OCI-LY1 (cell line): ENCODE measurements around the gene ASPG.

Experiments used
- H2AFZ ChIP-seq: fragments of 200-600 bp; sonication (generic), shearing (Covaris generic); 2 replicates; pipeline ENCODE4 v1.6.0; 2014; ENCODE audit warnings: antibody characterized with exemption, mild to moderate bottlenecking, low read length
- H3F3A ChIP-seq: fragments of 200-600 bp; sonication (generic), shearing (Covaris generic); 2 replicates; pipeline ENCODE4 v1.6.0; 2014; ENCODE audit warnings: mild to moderate bottlenecking, antibody characterized with exemption, low read length, moderate library complexity; ENCODE audit not compliant: insufficient read depth
- H3K27ac ChIP-seq: fragments of 200-600 bp; sonication (generic); 2 replicates; pipeline ENCODE4 v1.5.1; 2014; ENCODE audit warnings: low read length, mixed run types, mild to moderate bottlenecking, low read depth; ENCODE audit not compliant: poor library complexity, severe bottlenecking
- H3K27me3 ChIP-seq: fragments of 200-600 bp; sonication (generic); 2 replicates; pipeline ENCODE4 v1.6.0; 2014; ENCODE audit warnings: antibody characterized with exemption, mild to moderate bottlenecking, low read length, moderate library complexity; ENCODE audit not compliant: insufficient read depth
- H3K36me3 ChIP-seq: fragments of 200-600 bp; sonication (generic); 2 replicates; pipeline ENCODE4 v1.6.1; 2014; ENCODE audit warnings: mild to moderate bottlenecking, antibody characterized with exemption, low read length, moderate library complexity, mixed read lengths; ENCODE audit not compliant: insufficient read depth
- H3K4me1 ChIP-seq: fragments of 200-600 bp; sonication (generic); 2 replicates; pipeline ENCODE4 v1.5.1; 2014; ENCODE audit warnings: mild to moderate bottlenecking, low read length, moderate library complexity; ENCODE audit not compliant: insufficient read depth, severe bottlenecking
- H3K4me2 ChIP-seq: fragments of 200-600 bp; sonication (generic), shearing (Covaris generic); 2 replicates; pipeline ENCODE4 v1.6.1; 2014; ENCODE audit warnings: low read length
- H3K4me3 ChIP-seq: fragments of 200-600 bp; sonication (generic); 2 replicates; pipeline ENCODE4 v1.5.1; 2014; ENCODE audit warnings: low read length, low read depth, mild to moderate bottlenecking, mixed read lengths; ENCODE audit not compliant: poor library complexity, severe bottlenecking
- H3K79me2 ChIP-seq: fragments of 200-600 bp; shearing (Covaris generic); 2 replicates; pipeline ENCODE4 v1.6.1; 2016; ENCODE audit warnings: mixed run types, low read length, mixed read lengths; ENCODE audit not compliant: insufficient read depth
- H3K9ac ChIP-seq: fragments of 200-600 bp; sonication (generic), shearing (Covaris generic); 2 replicates; pipeline ENCODE4 v1.6.1; 2014; ENCODE audit warnings: mild to moderate bottlenecking, low read length, mixed read lengths
- H3K9me2 ChIP-seq: fragments of 200-600 bp; sonication (generic), shearing (Covaris generic); 2 replicates; pipeline ENCODE4 v1.6.1; 2014; ENCODE audit warnings: low read depth, mild to moderate bottlenecking, low read length, mixed read lengths
- H3K9me3 ChIP-seq: fragments of 200-600 bp; shearing (Covaris generic); 2 replicates; pipeline ENCODE4 v1.6.1; 2014; ENCODE audit warnings: low read length, mixed read lengths
- H4K20me1 ChIP-seq: fragments of 200-600 bp; sonication (generic), shearing (Covaris generic); 2 replicates; pipeline ENCODE4 v1.6.0; 2016; ENCODE audit warnings: mild to moderate bottlenecking, low read length; ENCODE audit not compliant: insufficient read depth
- EZH2 ChIP-seq: fragments of 200-600 bp; sonication (generic), shearing (Covaris generic); IDR thresholded peaks from 2 replicates; pipeline ENCODE4 v1.8.0; 2017; ENCODE audit warnings: borderline replicate concordance, mixed run types, mild to moderate bottlenecking, antibody characterized with exemption, low read length, moderate library complexity, mixed read lengths
- TF ChIP-seq, protein P1 (sequence below): fragments of 200-600 bp; sonication (generic), shearing (Covaris generic); IDR thresholded peaks from 2 replicates; pipeline ENCODE4 v1.5.1; 2017; ENCODE audit warnings: mild to moderate bottlenecking, antibody characterized with exemption, low read length, moderate library complexity, mixed read lengths

The ASPG gene

DNA sequence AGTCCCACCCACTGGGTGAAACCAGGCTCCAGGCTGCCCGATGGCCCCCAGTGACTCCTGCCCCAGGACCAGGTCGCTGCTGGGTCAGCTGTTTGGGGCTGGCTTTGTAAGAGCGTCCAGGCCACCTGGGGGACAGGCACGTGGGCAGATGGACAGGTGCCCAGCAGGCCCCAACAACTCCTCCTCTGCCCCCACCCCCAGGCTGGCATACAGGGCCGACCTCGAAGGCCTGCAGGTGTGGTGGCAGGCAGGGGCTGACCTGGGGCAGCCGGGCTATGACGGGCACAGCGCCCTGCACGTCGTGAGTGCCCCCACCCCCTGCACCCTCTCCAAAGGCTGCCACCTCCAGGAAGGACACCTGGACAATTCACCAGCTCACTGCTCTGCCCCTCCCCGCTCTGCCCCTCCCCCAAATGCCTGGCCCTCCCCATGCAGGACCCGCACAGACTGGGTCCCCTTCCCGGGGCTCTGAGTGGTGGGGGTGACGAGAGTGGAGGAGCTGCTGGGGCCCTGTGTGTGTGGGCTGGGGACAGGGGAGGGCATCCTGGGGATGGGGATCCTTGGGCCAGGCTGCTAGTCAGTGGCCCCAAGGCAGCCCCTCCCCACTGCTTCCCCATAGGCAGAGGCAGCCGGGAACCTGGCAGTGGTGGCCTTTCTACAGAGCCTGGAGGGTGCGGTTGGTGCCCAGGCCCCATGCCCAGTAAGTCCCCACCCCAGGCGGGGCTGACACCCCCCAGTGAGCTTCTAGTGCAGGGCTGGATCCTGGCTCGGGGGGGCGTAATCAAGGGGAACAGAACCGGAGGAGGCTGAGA, 26.0 kb downstream of the ASPG start:
- Histone ChIP-seq H3K4me1 (no peaks in the 10 kb centered on the region), H3K36me3 (no peaks in the 10 kb centered on the region), H3K27me3 (peaks cover 5% of the 10 kb centered on the region; the same call in 1 of the 2 replicates), H3K9ac (no peak overlapping the region), H3K9me3 (no peaks in the 10 kb centered on the region), H3K4me2 (no peak overlapping the region), H3K27ac (no peak overlapping the region), H2AFZ (no peak overlapping the region), H3K4me3 (no peak overlapping the region), H3K9me2 (no peaks in the 10 kb centered on the region), H4K20me1 (no peaks in the 10 kb centered on the region), H3F3A (no peaks in the 10 kb centered on the region), H3K79me2 (no peaks in the 10 kb centered on the region)
- TF ChIP-seq, protein P1, sequence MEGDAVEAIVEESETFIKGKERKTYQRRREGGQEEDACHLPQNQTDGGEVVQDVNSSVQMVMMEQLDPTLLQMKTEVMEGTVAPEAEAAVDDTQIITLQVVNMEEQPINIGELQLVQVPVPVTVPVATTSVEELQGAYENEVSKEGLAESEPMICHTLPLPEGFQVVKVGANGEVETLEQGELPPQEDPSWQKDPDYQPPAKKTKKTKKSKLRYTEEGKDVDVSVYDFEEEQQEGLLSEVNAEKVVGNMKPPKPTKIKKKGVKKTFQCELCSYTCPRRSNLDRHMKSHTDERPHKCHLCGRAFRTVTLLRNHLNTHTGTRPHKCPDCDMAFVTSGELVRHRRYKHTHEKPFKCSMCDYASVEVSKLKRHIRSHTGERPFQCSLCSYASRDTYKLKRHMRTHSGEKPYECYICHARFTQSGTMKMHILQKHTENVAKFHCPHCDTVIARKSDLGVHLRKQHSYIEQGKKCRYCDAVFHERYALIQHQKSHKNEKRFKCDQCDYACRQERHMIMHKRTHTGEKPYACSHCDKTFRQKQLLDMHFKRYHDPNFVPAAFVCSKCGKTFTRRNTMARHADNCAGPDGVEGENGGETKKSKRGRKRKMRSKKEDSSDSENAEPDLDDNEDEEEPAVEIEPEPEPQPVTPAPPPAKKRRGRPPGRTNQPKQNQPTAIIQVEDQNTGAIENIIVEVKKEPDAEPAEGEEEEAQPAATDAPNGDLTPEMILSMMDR = no peak
- TF ChIP-seq EZH2 = no peak

DNA sequence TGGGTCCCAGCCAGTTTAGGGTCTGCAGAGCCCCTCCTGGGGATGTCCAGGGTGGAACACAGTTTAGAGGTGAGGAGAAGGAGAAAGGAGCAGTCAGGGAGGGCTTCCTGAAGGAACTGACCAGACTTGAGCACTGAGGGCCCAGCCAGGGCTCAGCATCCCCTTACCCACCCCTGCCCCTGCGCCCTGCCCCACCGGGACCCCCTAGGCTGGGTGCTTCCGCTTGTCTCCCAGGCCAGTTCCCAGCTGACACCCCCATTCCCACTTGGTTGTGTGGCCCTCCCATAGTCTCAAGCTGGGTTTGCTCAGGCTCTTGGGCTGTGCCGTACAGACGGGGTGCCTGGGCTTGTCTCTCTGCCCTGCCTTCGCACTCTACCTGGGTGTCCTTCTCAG, 26.6 kb downstream of the ASPG start:
- Histone ChIP-seq H3K9me2 (no peaks in the 10 kb centered on the region), H3K36me3 (no peaks in the 10 kb centered on the region), H3F3A (no peaks in the 10 kb centered on the region), H3K9ac (no peak overlapping the region), H3K27me3 (peaks cover 5% of the 10 kb centered on the region; the same call in 1 of the 2 replicates), H3K4me2 (no peak overlapping the region), H3K4me3 (no peak overlapping the region), H3K79me2 (no peaks in the 10 kb centered on the region), H3K4me1 (no peaks in the 10 kb centered on the region), H2AFZ (no peak overlapping the region), H3K9me3 (no peaks in the 10 kb centered on the region), H3K27ac (no peak overlapping the region), H4K20me1 (no peaks in the 10 kb centered on the region)
- TF ChIP-seq EZH2 = no peak
- TF ChIP-seq, protein P1 = no peak

DNA sequence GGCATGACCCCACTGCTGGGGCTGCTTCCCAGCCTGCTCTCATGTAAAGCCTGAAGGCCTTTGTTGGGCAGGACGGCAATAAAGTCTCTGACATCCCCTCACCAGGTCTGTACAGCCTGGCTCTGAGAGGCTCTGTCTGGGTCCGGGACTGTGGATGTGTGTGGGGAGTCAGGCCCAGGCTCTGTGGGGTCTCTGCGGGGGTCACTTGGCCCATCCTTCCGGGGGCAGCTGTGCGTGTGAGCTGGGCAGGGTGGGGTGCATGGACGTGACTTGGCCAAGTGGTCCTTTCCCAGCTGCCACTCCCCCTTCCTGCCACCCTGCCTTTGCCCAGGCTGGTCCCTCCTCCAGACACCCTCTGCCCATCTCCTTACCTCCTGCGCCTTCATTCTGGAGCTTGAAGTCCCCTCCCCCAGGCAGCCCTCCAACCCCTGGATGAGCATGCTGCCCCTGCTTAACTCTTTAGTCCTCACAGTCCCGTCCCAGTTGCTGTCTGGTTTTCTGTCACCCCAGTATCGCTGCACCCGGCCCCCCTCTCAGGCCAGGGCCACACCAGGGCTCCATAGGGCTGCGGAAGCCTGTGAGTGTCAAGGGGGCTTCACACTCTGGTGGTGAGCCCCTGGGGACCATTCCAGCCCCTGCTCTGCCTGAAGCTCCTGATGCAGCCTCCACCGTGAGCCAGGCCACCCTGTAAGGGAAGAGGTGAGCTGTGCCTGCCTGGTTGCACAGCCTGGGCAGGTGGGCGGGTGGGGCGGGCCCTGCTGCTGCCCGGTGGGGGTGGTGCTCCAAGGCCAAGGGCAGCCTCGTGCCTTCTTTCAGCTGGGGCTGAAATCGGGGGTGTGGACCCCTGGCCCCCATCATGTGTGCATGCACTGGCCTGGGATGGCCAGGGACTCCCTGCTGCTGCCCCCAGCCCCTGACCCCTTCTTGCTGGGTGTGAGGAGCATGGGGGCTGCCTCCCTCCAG, 27.4 kb downstream of the ASPG start:
- Histone ChIP-seq H3K9ac (no peak overlapping the region), H3K9me2 (no peaks in the 10 kb centered on the region), H3K27ac (no peak overlapping the region), H3K79me2 (no peaks in the 10 kb centered on the region), H3K4me2 (no peak overlapping the region), H2AFZ (no peak overlapping the region), H4K20me1 (no peaks in the 10 kb centered on the region), H3K9me3 (no peaks in the 10 kb centered on the region), H3K4me3 (no peak overlapping the region), H3K27me3 (peaks cover 5% of the 10 kb centered on the region; the same call in 1 of the 2 replicates), H3K36me3 (no peaks in the 10 kb centered on the region), H3K4me1 (no peaks in the 10 kb centered on the region), H3F3A (no peaks in the 10 kb centered on the region)
- TF ChIP-seq, protein P1 = no peak
